HL-60/S4 treated with retinoic acid at 250 ng/mL for 4 days and 3 days (cell line): Measurements from ENCODE around the gene SORCS3.

ENCODE experiments used
- in situ Hi-C: fragments of 300-500 bp; cut with MboI; formaldehyde crosslinking; loops from 2 replicates; pipeline ENCODE4 v1.7.0; 2022; ENCODE audit warnings: low sequenced_read_pairs

SORCS3 gene

GRCh38 chr10:104767282-104767681 is 126.2 kb downstream of the SORCS3 start:
- in situ Hi-C loops: no loop called here

GRCh38 chr10:104767745-104768144 is 126.7 kb downstream of the SORCS3 start:
- in situ Hi-C loops: no loop called here

GRCh38 chr10:104773105-104773504 is 132.0 kb downstream of the SORCS3 start:
- in situ Hi-C loops: no loop called here

- in situ Hi-C loops: no loop called here
Observed at GRCh38 chr10:104774234-104774633, 133.1 kb downstream of the SORCS3 start.

GRCh38 chr10:104777086-104777799 is 136.2 kb downstream of the SORCS3 start:
- in situ Hi-C loops: no loop called here

GRCh38 chr10:104778371-104778770 is 137.3 kb downstream of the SORCS3 start:
- in situ Hi-C loops: no loop called here

GRCh38 chr10:104779701-104780100 is 138.6 kb downstream of the SORCS3 start:
- in situ Hi-C loops: no loop called here

- in situ Hi-C loops: no loop called here
Observed at GRCh38 chr10:104780165-104780564, 139.1 kb downstream of the SORCS3 start.

GRCh38 chr10:104780946-104781595 is 140.0 kb downstream of the SORCS3 start:
- in situ Hi-C loops: no loop called here

GRCh38 chr10:104784452-104784851 is 143.4 kb downstream of the SORCS3 start:
- in situ Hi-C loops: no loop called here

- in situ Hi-C loops: no loop called here
Observed at GRCh38 chr10:104791471-104791870, 150.4 kb downstream of the SORCS3 start.

GRCh38 chr10:104795411-104795810 is 154.3 kb downstream of the SORCS3 start:
- in situ Hi-C loops: no loop called here

- in situ Hi-C loops: no loop called here
Observed at GRCh38 chr10:104796823-104797222, 155.7 kb downstream of the SORCS3 start.

- in situ Hi-C loops: no loop called here
Observed at GRCh38 chr10:104802941-104803340, 161.9 kb downstream of the SORCS3 start.

GRCh38 chr10:104804880-104805279 is 163.8 kb downstream of the SORCS3 start:
- in situ Hi-C loops: no loop called here

GRCh38 chr10:104806801-104807200 is 165.7 kb downstream of the SORCS3 start:
- in situ Hi-C loops: no loop called here

- in situ Hi-C loops: no loop called here
Observed at GRCh38 chr10:104807581-104808310, 166.7 kb downstream of the SORCS3 start.

GRCh38 chr10:104809288-104810090 is 168.4 kb downstream of the SORCS3 start:
- in situ Hi-C loops: no loop called here

- in situ Hi-C loops: no loop called here
Observed at GRCh38 chr10:104811166-104811565, 170.1 kb downstream of the SORCS3 start.

- in situ Hi-C loops: no loop called here
Observed at GRCh38 chr10:104816501-104816900, 175.4 kb downstream of the SORCS3 start.

GRCh38 chr10:104819731-104820130 is 178.6 kb downstream of the SORCS3 start:
- in situ Hi-C loops: no loop called here
